Neural progenitor cell (in vitro differentiated cells): ENCODE results near the gene SLC27A3. TPM values are rescaled to one million over a fixed set of nuclear protein-coding genes. Genes with fewer than 3 reads are reported as not detected.

Source experiments
- DNase-seq: peaks from one replicate; pipeline ENCODE4 v3.0.0-alpha.2; 2016; ENCODE audit warnings: low spot score
- H2AFZ ChIP-seq: fragments of 200-600 bp; sonication (generic); replicated peaks from 2 replicates; pipeline ENCODE4 v1.6.1; 2016; ENCODE audit warnings: antibody characterized with exemption
- H3F3A ChIP-seq: fragments of 200-600 bp; sonication (generic); 2 replicates; pipeline ENCODE4 v1.6.1; 2016; ENCODE audit warnings: antibody characterized with exemption, low read depth
- H3K27ac ChIP-seq: fragments of 200-600 bp; sonication (generic); 2 replicates; pipeline ENCODE4 v1.5.1; 2016; ENCODE audit warnings: mild to moderate bottlenecking
- H3K27me3 ChIP-seq: fragments of 200-600 bp; sonication (generic); 2 replicates; pipeline ENCODE4 v1.6.1; 2016; ENCODE audit warnings: mild to moderate bottlenecking, moderate library complexity
- H3K36me3 ChIP-seq: fragments of 200-600 bp; sonication (generic); 2 replicates; pipeline ENCODE4 v1.5.1; 2016
- H3K4me1 ChIP-seq: fragments of 200-600 bp; sonication (generic); 2 replicates; pipeline ENCODE4 v1.6.1; 2016; ENCODE audit warnings: mixed run types
- H3K4me2 ChIP-seq: fragments of 200-600 bp; sonication (generic); 2 replicates; pipeline ENCODE4 v1.6.1; 2016
- H3K4me3 ChIP-seq: fragments of 200-600 bp; sonication (generic); 2 replicates; pipeline ENCODE4 v1.5.1; 2016
- H3K79me2 ChIP-seq: fragments of 200-600 bp; sonication (generic); 2 replicates; pipeline ENCODE4 v1.6.1; 2016; ENCODE audit warnings: low read depth
- H3K9ac ChIP-seq: fragments of 200-600 bp; sonication (generic); 2 replicates; pipeline ENCODE4 v1.6.1; 2016
- H3K9me3 ChIP-seq: fragments of 200-600 bp; sonication (generic); 2 replicates; pipeline ENCODE4 v1.5.1; 2016; ENCODE audit warnings: low read depth
- H4K20me1 ChIP-seq: fragments of 200-600 bp; sonication (generic); 2 replicates; pipeline ENCODE4 v1.6.1; 2016; ENCODE audit warnings: low read depth
- H3K27ac Mint-ChIP-seq: 3 replicates; pipeline ENCODE4 v1.8.0; 2021; ENCODE audit warnings: mixed read lengths
- H3K27me3 Mint-ChIP-seq: 2 replicates; pipeline ENCODE4 v1.8.0; 2022; ENCODE audit warnings: low read depth, mild to moderate bottlenecking, inconsistent platforms, moderate library complexity, mixed read lengths; ENCODE audit not compliant: insufficient read depth
- H3K36me3 Mint-ChIP-seq: 3 replicates; pipeline ENCODE4 v1.8.0; 2021; ENCODE audit warnings: mixed read lengths
- H3K4me1 Mint-ChIP-seq: 3 replicates; pipeline ENCODE4 v1.8.0; 2021; ENCODE audit warnings: mixed read lengths
- H3K4me3 Mint-ChIP-seq: 3 replicates; pipeline ENCODE4 v1.8.0; 2021; ENCODE audit warnings: mild to moderate bottlenecking, moderate library complexity, mixed read lengths
- H3K9me3 Mint-ChIP-seq: 3 replicates; pipeline ENCODE4 v1.8.0; 2020; ENCODE audit warnings: mixed read lengths
- EZH2 ChIP-seq: fragments of 200-600 bp; sonication (generic); IDR thresholded peaks from 2 replicates; pipeline ENCODE4 v1.6.1; 2017; ENCODE audit warnings: antibody characterized with exemption, mild to moderate bottlenecking, moderate library complexity
- EZH2phosphoT487 ChIP-seq: fragments of 200-600 bp; sonication (generic); IDR thresholded peaks from 2 replicates; pipeline ENCODE4 v1.6.1; 2017; ENCODE audit warnings: antibody characterized with exemption
- total RNA-seq: library from RNA; depleted of rRNA; stranded (reverse); fragments of >200 nt; gene quantifications from 2 replicates; pipeline ENCODE4 v1.2.3, GENCODE V29; 2015; ENCODE audit warnings: low replicate concordance
- TF ChIP-seq, protein P1 (sequence below): fragments of 200-600 bp; sonication (generic); IDR thresholded peaks from 2 replicates; pipeline ENCODE4 v1.5.1; 2017; ENCODE audit warnings: antibody characterized with exemption, mild to moderate bottlenecking

Gene SLC27A3
- total RNA-seq, 1 donor from 2014 or later: 10.1 TPM

DNA sequence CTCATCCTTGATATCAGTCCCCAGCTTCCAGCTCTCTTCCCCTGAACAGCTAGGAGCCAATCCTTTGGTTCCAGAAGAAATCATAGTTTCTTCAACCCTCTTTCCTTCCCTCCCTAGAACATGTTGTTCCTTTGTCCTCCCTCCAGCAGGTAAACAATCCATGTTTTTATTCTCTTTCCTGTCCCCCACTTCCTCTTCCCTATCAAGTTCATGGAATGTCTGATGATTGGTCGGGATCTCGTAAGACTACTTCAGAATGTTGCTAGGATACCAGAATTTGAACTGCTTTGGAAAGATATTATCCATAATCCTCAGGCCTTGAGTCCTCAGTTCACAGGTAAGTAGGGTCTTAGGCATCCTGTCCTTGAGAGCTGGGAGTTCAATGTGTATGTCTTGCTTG, 23.1 kb upstream of the SLC27A3 start:
- Histone ChIP-seq H3K27me3 (no peaks in the 10 kb centered on the region), H3F3A (peaks cover 26% of the 10 kb centered on the region), H3K4me2 (no peak overlapping the region), H3K9me3 (no peaks in the 10 kb centered on the region), H3K9ac (no peak overlapping the region), H3K79me2 (no peaks in the 10 kb centered on the region), H2AFZ (no peak overlapping the region), H3K4me3 (no peak overlapping the region), H3K4me1 (peaks cover 17% of the 10 kb centered on the region), H4K20me1 (peaks cover 11% of the 10 kb centered on the region), H3K27ac (no peak overlapping the region), H3K36me3 (no peaks in the 10 kb centered on the region)
- Mint-ChIP-seq H3K9me3 (no peaks in the 10 kb centered on the region), H3K4me1 (peaks cover 6% of the 10 kb centered on the region), H3K27me3 (peaks cover 4% of the 10 kb centered on the region), H3K27ac (no peak overlapping the region), H3K36me3 (peaks cover 38% of the 10 kb centered on the region), H3K4me3 (no peak overlapping the region)
- no peak for DNase-seq
- TF ChIP-seq EZH2: no peak
- TF ChIP-seq, protein P1, sequence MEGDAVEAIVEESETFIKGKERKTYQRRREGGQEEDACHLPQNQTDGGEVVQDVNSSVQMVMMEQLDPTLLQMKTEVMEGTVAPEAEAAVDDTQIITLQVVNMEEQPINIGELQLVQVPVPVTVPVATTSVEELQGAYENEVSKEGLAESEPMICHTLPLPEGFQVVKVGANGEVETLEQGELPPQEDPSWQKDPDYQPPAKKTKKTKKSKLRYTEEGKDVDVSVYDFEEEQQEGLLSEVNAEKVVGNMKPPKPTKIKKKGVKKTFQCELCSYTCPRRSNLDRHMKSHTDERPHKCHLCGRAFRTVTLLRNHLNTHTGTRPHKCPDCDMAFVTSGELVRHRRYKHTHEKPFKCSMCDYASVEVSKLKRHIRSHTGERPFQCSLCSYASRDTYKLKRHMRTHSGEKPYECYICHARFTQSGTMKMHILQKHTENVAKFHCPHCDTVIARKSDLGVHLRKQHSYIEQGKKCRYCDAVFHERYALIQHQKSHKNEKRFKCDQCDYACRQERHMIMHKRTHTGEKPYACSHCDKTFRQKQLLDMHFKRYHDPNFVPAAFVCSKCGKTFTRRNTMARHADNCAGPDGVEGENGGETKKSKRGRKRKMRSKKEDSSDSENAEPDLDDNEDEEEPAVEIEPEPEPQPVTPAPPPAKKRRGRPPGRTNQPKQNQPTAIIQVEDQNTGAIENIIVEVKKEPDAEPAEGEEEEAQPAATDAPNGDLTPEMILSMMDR: no peak
- TF ChIP-seq EZH2phosphoT487: no peak

DNA sequence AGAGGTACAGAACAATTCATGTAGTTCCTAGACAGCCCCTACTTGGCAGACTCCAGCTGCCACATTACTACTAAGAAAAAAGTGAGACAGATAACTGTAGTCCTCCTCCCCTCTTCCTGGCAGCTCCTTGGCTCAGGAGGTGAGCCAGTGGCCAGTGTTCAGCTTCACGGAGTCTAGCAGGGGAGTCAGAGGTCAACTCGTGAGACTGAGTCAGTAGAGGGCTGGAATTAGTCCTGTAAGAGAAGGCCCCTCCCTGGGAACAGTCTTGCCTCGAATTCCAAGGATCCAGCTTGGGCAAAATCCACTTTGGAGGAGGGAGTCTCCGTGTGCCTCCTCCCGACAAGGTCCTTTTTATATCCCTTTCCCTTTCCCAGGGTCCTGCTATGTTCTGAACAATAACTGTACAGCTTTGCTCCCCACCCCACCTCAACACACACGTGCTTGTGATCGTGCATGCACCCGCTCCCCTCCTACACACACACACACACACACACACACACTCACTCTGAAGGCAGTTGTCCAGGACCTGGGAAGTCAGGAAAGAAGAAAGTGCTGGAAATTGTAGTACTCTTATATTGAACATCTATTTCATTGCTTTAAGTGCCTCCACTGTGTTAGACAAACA, 22.5 kb upstream of the SLC27A3 start:
- TF ChIP-seq EZH2phosphoT487: no peak
- TF ChIP-seq, protein P1: no peak
- TF ChIP-seq EZH2: no peak
- H3K4me2 ChIP-seq: no peak overlapping the region
- no peak overlapping the region for H2AFZ ChIP-seq
- no peak for DNase-seq
- H3K27ac ChIP-seq: no peak overlapping the region
- H3K4me1 Mint-ChIP-seq: peaks cover 7% of the 10 kb centered on the region
- H3K4me3 ChIP-seq: no peak overlapping the region
- H3K9ac ChIP-seq: no peak overlapping the region
- peaks cover 41% of the 10 kb centered on the region for H3K36me3 Mint-ChIP-seq
- peaks cover 4% of the 10 kb centered on the region for H3K27me3 Mint-ChIP-seq
- H3K4me1 ChIP-seq: peaks cover 15% of the 10 kb centered on the region
- H3K36me3 ChIP-seq: no peaks in the 10 kb centered on the region
- H3F3A ChIP-seq: peaks cover 24% of the 10 kb centered on the region
- no peak overlapping the region for H3K4me3 Mint-ChIP-seq
- H3K9me3 Mint-ChIP-seq: no peaks in the 10 kb centered on the region
- no peaks in the 10 kb centered on the region for H3K9me3 ChIP-seq
- no peak overlapping the region for H3K27ac Mint-ChIP-seq
- H4K20me1 ChIP-seq: peaks cover 11% of the 10 kb centered on the region
- H3K27me3 ChIP-seq: no peaks in the 10 kb centered on the region
- no peaks in the 10 kb centered on the region for H3K79me2 ChIP-seq

DNA sequence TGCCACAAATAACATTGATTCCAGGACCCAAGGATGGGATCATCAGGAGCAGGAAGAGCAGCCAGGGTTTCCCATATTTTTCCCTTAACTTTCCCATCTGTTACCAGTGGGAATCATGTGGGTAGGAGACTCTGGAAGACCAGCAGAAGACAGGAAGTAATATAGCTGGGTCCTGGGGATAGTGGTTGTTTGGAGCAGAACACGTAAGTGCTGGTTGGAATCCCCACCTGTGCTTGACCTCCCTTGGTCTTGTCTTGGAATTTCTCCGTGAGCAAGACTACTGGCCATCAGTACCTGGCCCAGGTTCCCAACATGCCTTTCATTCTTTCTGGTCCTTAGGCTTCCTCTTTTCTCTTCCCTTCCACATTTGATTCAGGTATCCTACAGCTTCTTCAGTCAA, 20.9 kb upstream of the SLC27A3 start:
- H3K4me3 Mint-ChIP-seq: no peak overlapping the region
- no peaks in the 10 kb centered on the region for H3K79me2 ChIP-seq
- H3F3A ChIP-seq: peaks cover 14% of the 10 kb centered on the region
- peaks cover 11% of the 10 kb centered on the region for H4K20me1 ChIP-seq
- H3K9me3 ChIP-seq: no peaks in the 10 kb centered on the region
- no peak overlapping the region for H3K27ac Mint-ChIP-seq
- peaks cover 2% of the 10 kb centered on the region for H3K27me3 Mint-ChIP-seq
- H3K27ac ChIP-seq: no peak overlapping the region
- H2AFZ ChIP-seq: no peak overlapping the region
- H3K4me1 ChIP-seq: peaks cover 13% of the 10 kb centered on the region
- no peak overlapping the region for H3K4me3 ChIP-seq
- no peaks in the 10 kb centered on the region for H3K36me3 ChIP-seq
- H3K9ac ChIP-seq: no peak overlapping the region
- peaks cover 10% of the 10 kb centered on the region for H3K4me1 Mint-ChIP-seq
- H3K36me3 Mint-ChIP-seq: peaks cover 43% of the 10 kb centered on the region
- no peak for DNase-seq
- H3K4me2 ChIP-seq: no peak overlapping the region
- H3K9me3 Mint-ChIP-seq: no peaks in the 10 kb centered on the region
- TF ChIP-seq, protein P1: no peak
- TF ChIP-seq EZH2phosphoT487: no peak
- no peak for TF ChIP-seq EZH2
- H3K27me3 ChIP-seq: no peaks in the 10 kb centered on the region
